Fibroblast of the conjunctiva (primary cell): ENCODE measurements around the gene HYLS1.
"Not testable (repeated sequence)": the region's sequence is repeated elsewhere in the genome, so short reads cannot be mapped to it uniquely, and the experiment has no call there.

Experiments
- DNase-seq: peaks from one replicate; pipeline ENCODE4 v3.0.0-alpha.2; 2010; ENCODE audit warnings: low read depth

The HYLS1 gene

DNA sequence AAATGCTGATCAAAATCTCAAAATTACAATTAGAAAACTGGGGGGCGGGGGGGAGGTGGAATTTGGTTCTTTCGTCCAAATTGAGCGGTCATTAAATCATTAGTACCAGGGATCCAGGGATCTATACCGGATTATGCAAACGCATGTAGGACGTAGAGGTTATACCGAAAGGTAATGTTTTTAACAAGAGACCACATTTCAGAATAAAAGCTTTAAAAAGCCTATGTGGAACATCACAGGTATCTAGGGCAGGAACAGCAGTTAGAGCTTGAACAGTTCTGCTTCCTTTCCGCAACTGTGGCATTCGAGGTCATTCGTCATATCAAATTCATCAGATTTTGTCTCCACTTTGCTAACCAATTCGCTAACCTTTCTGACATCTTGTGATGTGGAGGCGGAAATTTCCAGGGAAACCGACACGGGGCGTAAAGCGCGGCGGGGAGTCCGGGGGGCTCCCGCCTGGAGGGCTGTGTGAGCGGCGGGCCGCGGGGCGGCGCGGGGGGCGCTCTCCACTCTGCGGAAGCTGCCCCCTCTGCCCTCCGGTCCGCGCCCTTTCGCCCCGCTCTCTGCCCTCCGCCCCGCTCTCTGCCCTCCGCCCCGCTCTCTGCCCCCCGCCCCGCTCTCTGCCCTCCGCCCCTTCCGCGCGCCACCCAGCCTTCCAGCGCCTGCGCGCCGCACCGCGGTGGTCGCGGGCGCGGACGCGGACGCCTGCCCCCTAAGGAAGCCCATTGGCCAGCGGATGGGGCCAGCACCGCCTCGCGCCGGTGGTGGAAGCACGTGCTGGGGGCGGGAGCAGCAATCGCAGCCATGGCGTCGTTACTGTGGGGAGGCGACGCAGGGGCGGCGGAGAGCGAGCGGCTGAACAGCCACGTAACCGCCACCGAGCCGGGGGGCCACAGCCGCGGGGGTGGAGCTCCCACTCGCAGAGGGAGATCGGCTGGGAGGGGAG is 16.5 kb downstream of the HYLS1 start, which contains the start of gene DDX25:
Gene DDX25, plus strand, starts transcription at position 798 of the 949 bp plus-strand sequence. Its CDS starts 10 bp downstream, at position 808.
- no peak for DNase-seq

GRCh38 chr11:125904678-125905077 is 17.2 kb downstream of the HYLS1 start:
- no peak for DNase-seq

GRCh38 chr11:125910226-125910849 is 22.9 kb downstream of the HYLS1 start:
- no peak for DNase-seq

- DNase-seq: not testable (repeated sequence)
Observed at GRCh38 chr11:125914601-125915000, 27.1 kb downstream of the HYLS1 start.

DNA sequence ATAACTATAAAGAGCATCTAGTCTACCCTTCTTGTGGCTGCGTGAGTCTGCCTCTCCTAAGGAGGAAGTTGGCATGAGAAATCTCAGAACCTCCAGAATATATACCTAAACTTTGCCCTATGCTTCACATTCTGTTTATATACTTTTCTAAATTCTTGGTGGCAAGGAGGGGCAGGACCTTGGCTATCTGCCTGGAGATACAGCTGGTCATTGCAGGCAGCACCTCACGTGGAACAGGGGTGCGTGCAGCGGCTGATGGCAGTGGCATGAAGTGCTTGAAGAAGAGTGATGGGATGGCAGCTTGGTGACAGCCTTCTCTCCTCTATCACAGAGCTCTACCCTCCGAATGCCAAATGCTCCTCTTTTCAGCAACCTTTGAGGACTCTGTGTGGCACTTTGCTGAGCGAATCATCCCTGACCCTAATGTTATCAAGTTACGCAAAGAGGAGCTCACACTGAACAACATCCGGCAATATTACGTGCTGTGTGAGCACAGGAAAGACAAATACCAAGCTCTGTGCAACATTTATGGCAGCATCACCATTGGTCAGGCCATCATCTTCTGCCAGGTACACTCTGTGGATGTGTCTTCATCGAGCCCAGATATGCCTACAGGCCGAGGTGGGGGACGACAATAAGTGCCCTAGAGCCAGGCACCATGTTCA is 29.3 kb downstream of the HYLS1 start:
- DNase-seq: no peak

DNA sequence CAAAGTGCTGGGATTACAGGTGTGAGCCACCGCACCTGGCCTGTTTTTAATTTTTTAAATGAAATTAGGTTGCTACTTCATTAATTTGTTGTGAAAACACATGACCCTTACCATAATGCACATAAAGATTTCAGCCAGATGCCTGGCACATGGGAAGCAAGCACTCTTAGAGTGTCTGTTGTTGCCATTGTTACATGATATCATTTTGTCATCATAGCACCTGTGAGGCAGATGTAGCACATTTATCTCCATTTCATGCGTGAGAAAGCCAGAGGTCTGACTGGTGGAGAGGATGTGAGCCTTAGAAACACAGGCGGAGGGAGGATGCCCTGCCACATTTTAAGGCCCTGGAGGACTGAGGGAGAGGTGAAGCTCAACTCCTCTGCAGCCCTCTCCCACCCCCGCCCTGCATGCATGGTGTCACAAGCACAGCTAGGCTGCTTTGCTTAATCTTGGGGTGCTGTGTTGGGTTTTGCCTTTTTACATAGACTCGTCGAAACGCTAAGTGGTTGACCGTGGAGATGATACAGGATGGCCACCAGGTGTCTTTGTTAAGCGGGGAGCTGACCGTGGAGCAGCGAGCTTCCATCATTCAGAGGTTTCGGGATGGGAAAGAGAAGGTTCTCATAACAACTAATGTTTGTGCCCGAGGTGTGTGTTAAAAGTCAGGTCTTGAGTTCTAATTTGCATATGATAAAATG is 30.8 kb downstream of the HYLS1 start:
- no peak for DNase-seq

DNA sequence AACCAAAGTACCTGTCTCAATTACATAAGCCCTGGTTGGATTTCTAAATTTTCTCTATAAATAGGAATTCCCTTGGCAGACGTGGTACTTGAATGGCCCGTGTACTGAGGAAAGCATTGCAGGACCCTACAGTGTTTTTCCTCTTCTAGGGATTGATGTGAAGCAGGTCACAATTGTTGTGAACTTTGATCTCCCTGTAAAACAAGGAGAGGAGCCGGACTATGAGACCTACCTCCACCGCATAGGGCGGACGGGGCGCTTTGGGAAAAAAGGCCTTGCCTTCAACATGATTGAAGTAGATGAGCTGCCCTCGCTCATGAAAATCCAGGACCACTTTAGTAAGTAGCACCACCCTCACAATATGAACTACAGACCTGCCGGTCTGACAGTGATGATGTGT is 33.6 kb downstream of the HYLS1 start:
- DNase-seq: no peak

- no peak for DNase-seq
Observed at GRCh38 chr11:125922156-125922555, 34.7 kb downstream of the HYLS1 start.

DNA sequence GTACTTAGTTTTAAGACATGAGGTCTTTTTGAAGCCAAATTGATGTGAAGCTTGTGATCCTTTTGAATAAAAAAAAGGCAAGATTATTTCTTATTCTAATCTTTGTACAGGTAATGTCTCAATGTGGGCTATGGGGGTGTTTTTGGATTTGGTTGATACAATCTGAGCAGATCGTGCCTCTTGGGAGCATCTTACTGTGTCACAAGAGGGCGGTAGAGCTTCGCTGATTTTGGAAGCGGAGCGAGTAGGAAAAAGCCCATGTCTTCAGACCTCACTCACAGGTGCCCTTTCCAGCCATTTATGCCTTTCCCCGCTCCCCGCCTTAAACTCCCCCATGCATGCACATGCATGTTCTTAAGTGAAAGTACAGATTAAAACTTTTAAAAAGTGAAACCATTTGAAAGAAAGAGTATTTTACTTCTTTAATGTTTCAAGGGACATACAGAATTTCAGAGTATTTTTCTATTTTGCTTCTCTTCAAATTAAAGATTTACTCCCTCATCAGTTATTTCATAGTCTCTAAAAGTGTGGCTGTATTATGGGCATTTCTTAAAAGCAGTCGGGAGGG is 35.6 kb downstream of the HYLS1 start:
- peak; percentile 64 for DNase-seq

DNA sequence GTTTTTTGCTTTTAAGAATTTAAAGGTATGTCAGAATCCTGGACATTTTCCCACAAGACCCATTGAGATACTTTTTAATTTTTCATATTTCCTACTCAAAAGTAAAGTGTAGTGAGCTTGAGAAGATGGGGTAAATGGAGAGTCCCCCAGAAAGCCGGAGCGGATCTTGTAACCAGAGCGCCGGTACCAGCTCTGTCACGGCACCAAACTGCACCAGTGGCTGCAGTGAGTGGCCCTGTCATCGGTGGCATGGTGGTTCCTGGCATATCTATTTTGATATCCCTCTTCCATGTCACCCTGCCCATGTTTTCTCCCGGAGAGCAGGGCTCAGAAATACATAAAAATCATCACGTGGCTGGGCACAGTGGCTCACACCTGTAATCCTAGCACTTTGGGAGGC is 36.2 kb downstream of the HYLS1 start:
- DNase-seq: no peak

DNA sequence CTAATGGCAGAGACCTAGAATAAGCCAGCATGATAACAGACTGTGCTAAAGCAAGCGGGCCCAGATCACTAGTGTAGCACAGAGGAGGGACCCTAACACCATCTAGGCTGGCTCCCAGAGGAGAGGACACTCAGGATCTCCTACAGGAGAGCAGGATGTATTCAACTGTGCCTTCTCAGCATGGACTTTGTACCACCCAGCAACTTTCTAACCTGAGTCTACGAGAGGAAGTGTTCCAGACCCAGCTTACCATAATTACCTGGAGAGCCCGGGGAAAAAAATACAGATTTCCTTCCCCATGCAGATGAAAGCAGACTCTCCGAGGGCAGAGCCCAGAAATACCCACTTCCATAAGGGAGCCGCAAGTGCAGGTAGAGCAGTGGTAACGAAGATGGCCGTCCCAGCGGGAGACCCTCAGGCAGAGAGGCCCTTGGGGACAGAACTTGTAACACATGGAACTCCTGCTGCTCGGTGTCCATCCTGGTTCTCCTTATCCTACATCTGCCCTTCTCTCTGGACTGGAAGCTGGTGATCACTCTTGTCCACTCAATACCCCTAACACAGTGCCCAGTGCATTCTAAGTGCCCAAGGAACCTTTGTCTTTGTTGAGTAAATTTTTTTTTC is 37.0 kb downstream of the HYLS1 start:
- DNase-seq: no peak

DNA sequence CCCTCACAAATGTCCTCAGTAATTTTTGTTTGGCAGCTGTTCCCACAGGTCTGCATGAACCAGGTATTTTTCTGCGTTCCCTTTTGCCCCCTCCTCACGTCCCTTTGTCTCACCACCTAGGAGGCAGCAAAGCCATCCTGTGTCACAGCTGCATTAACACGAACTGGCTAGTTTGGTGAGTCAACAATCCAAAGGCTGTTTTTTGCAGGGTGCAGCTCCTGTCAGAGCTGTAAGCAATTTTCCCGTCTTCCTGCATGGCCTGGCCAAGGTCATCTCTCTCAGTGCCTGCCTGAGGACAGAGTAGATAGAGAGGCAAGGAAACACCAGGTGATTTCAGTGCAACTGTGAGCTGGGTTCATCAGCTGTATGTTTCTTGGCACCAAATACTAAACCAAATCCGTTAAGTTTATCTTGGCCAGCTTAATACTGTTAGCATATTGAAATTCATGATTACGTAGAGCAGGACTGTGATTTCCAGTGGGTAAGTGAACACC is 37.8 kb downstream of the HYLS1 start:
- DNase-seq: no peak

GRCh38 chr11:125925804-125926203 is 38.3 kb downstream of the HYLS1 start:
- no peak for DNase-seq

DNA sequence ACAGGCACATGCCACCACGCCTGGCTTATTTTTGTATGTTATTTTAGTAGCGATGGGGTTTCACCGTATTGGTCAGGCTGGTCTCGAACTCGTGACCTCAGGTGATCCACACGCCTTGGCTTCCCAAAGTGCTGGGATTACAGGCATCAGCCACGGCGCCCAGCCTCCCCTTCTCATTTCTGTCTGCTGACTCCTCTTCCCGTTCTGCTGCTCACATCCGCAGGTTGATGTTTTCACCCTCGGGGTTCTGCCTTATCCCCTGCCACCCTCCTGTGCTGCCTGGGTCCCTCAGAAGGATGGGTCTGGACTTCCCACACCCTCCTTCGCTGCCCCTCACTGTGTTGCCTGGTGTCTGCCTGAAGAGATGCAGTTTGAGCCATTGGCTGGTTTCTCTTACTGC is 39.2 kb downstream of the HYLS1 start:
- DNase-seq: no peak

- DNase-seq: no peak
Observed at GRCh38 chr11:125929445-125930075, 42.1 kb downstream of the HYLS1 start.

DNA sequence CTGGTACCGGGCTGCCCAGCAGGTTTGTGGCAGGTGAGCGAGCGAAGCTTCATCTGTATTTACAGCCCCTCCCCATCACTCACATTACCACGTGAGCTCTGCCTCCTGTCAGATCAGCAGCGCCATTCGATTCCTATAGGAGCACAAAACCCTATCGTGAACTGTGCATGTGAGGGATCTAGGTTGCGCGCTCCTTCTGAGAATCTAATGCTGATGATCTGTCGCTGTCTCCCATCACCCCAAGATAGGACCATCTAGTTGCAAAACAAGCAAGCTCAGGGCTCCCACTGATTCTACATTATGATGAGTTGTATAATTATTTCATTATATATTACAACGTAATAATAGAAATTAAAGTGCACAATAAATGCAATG is 42.6 kb downstream of the HYLS1 start:
- DNase-seq: no peak

GRCh38 chr11:125931116-125931515 is 43.6 kb downstream of the HYLS1 start:
- no peak for DNase-seq

DNA sequence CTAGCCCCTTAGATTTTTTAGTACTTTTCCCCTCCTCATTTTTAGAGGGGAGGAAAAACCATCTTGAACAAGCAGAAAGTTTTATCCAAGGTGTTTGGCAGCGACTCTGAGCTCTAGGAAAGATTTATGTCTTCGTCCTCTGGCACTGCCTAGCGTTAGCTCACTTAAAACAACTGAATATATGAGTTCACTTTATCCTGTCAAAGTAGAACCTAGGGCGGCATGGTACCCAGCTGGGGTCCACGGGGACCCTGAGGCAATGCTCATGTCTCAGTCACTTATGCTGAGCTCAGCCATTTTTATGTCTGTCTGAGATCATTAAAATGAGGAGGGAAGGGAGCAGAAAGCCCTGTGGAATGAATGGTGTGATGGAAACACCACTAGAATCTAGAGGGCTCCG is 44.2 kb downstream of the HYLS1 start:
- no peak for DNase-seq

DNA sequence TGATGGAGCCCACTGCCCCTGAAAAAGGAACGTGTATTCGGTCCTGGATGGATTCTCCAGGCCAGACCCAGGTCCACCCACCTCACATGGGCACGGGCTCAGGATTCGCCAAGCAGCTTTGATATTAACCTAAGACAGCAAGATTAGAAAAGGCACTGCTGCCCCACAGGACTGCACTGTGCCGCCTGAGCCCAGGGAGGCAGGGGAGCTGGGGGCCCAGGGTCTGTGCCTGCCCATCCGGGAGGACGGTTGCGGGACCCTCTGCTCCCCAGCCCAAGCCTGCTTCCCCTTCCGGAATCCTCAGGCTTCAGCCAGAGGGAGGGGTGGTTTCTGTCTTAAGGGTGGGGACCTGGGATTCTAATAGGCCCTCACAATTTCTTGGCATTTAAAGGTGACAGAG is 44.8 kb downstream of the HYLS1 start:
- DNase-seq: no peak

DNA sequence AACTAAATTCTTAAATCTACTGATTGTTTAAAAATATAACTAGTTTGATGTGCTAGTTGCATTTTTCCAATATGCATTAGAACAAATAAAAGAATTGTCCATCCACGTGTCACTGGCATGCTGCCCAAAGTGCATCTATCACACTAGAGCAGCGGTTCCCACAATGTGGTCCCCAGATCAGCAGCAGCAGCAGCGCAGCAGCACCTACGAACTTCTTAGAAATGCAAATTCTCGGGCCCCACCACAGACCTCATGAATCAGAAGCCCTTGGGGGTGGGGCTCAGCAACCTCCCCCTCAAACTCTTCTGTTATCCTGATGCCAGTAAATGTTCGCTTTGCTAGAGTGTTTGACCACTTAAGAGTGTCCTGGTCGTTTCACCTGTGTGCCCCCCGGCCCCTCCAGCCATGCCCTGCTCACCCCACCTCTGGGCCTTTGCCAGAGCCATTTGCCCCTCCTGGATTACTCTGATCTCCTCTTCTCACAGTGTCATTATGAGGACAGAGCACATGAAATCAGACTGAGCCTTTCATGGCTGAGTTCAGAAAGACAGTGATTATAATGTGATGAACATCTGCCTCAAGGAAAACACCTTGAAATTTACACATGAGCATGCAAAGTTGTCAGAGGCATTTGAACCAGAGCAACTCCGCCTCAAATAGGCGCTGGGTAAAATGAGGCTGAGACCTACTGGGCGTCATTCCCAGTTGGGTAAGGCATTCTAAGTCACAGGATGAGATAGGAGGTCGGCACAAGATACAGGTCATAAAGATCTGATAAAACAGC is 45.8 kb downstream of the HYLS1 start:
- no peak for DNase-seq
